ENCODE measurements around the gene KCNQ1.

The KCNQ1 gene

GRCh38 chr11:2577991-2578928 is 133.5 kb downstream of the KCNQ1 start:
- Mint-ChIP-seq H3K9me3 (no peaks in the 10 kb centered on the region), H3K4me1 (ENCODE audit: low read depth) (no peaks in the 10 kb centered on the region), H3K36me3 (ENCODE audit: low read depth) (no peaks in the 10 kb centered on the region), H3K27me3 (ENCODE audit: low read depth) (no peaks in the 10 kb centered on the region), H3K27ac (no peak overlapping the region), H3K4me3 (no peak overlapping the region)

DNA sequence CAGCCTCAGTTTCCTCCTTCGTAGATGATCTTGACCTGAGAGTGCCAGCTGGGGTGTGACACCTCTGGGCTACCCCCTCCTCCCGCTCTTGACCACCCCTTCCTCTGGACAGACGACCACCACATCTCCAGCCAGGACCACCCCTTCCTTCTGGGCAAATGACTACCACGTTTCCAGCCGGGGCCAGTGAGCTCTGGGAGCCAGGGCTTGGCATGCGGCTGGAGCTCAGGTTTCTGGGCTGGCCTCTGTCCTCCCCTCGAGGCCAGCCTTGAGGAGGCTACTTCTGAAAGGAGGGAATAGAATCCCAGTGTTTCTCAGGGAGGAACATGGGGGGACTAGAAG is 134.1 kb downstream of the KCNQ1 start:
- no peaks in the 10 kb centered on the region for H3K4me1 Mint-ChIP-seq (ENCODE audit: low read depth)
- H3K4me3 Mint-ChIP-seq, result no peak overlapping the region
- no peaks in the 10 kb centered on the region for H3K27me3 Mint-ChIP-seq (ENCODE audit: low read depth)
- no peak overlapping the region for H3K27ac Mint-ChIP-seq
- H3K9me3 Mint-ChIP-seq, result no peaks in the 10 kb centered on the region
- H3K36me3 Mint-ChIP-seq (ENCODE audit: low read depth), result no peaks in the 10 kb centered on the region

GRCh38 chr11:2579315-2580060 is 134.7 kb downstream of the KCNQ1 start:
- Mint-ChIP-seq H3K9me3 (no peaks in the 10 kb centered on the region), H3K36me3 (ENCODE audit: low read depth) (no peaks in the 10 kb centered on the region), H3K4me1 (ENCODE audit: low read depth) (no peaks in the 10 kb centered on the region), H3K27ac (no peak overlapping the region), H3K27me3 (ENCODE audit: low read depth) (no peaks in the 10 kb centered on the region), H3K4me3 (no peak overlapping the region)

DNA sequence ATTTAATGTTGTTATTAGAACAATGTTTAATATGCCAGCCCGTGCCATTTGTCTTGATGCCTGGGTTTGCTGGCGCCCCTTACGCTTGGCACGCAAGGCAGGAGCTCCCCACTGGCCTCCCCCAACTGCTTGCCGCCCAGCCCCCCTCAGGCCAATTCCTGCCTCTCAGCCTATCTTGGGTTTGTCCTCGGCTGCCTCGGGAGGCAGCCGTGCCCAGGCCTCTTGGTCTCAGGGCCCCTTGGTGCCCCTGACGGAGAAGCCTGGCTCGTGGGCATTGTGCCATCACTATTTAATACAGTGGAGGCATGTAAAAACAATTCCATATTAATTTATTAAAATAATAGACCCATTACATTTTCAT is 135.2 kb downstream of the KCNQ1 start:
- no peaks in the 10 kb centered on the region for H3K4me1 Mint-ChIP-seq (ENCODE audit: low read depth)
- no peak overlapping the region for H3K27ac Mint-ChIP-seq
- H3K27me3 Mint-ChIP-seq (ENCODE audit: low read depth), result no peaks in the 10 kb centered on the region
- no peaks in the 10 kb centered on the region for H3K36me3 Mint-ChIP-seq (ENCODE audit: low read depth)
- H3K9me3 Mint-ChIP-seq, result no peaks in the 10 kb centered on the region
- H3K4me3 Mint-ChIP-seq, result no peak overlapping the region

- H3K27ac Mint-ChIP-seq, result no peak overlapping the region
- no peak overlapping the region for H3K4me3 Mint-ChIP-seq
- H3K36me3 Mint-ChIP-seq (ENCODE audit: low read depth), result no peaks in the 10 kb centered on the region
- no peaks in the 10 kb centered on the region for H3K4me1 Mint-ChIP-seq (ENCODE audit: low read depth)
- no peaks in the 10 kb centered on the region for H3K9me3 Mint-ChIP-seq
- H3K27me3 Mint-ChIP-seq (ENCODE audit: low read depth), result no peaks in the 10 kb centered on the region
Measured at GRCh38 chr11:2580571-2581001, 135.8 kb downstream of the KCNQ1 start.

- no peaks in the 10 kb centered on the region for H3K27me3 Mint-ChIP-seq (ENCODE audit: low read depth)
- H3K27ac Mint-ChIP-seq, result no peak overlapping the region
- H3K36me3 Mint-ChIP-seq (ENCODE audit: low read depth), result no peaks in the 10 kb centered on the region
- H3K9me3 Mint-ChIP-seq, result no peaks in the 10 kb centered on the region
- H3K4me1 Mint-ChIP-seq (ENCODE audit: low read depth), result no peaks in the 10 kb centered on the region
- H3K4me3 Mint-ChIP-seq, result no peak overlapping the region
Measured at GRCh38 chr11:2581151-2581930, 136.5 kb downstream of the KCNQ1 start.

- H3K27me3 Mint-ChIP-seq (ENCODE audit: low read depth), result no peaks in the 10 kb centered on the region
- H3K9me3 Mint-ChIP-seq, result no peaks in the 10 kb centered on the region
- no peak overlapping the region for H3K4me3 Mint-ChIP-seq
- no peak overlapping the region for H3K27ac Mint-ChIP-seq
- no peaks in the 10 kb centered on the region for H3K36me3 Mint-ChIP-seq (ENCODE audit: low read depth)
- H3K4me1 Mint-ChIP-seq (ENCODE audit: low read depth), result no peaks in the 10 kb centered on the region
Measured at GRCh38 chr11:2581931-2582350, 137.1 kb downstream of the KCNQ1 start.

DNA sequence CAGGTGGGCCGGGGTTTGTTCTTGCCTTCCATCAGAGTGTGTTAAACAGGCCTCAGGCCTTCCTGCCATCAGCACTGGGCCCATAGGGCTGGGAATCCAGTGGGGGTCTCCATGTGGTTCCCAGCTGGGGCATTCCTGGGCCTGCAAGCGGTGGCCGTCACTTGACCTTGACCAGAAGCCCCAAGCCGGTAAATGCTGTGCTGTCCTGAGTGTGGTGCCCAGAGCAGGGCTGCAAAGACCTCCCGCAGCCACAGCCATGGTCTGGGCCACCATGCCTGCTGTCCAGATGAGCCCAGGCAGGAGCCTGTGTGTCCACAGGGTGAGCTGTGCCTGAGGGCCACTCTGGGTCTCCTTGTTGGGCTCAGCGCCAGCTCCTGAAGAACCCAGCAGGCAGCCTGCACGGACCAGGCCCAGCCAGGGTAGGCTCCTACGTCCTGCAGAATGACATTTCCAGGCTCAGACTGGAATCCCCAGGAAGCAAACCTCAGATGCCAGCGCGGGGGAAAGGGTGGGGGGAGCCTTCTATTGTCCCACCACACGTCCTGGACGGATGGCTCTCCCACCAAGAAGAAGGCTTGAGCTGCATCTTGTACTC is 137.6 kb downstream of the KCNQ1 start:
- Mint-ChIP-seq H3K36me3 (ENCODE audit: low read depth) (no peaks in the 10 kb centered on the region), H3K4me1 (ENCODE audit: low read depth) (no peaks in the 10 kb centered on the region), H3K4me3 (no peak overlapping the region), H3K9me3 (no peaks in the 10 kb centered on the region), H3K27ac (no peak overlapping the region), H3K27me3 (ENCODE audit: low read depth) (no peaks in the 10 kb centered on the region)

GRCh38 chr11:2582946-2583604 is 138.3 kb downstream of the KCNQ1 start:
- Mint-ChIP-seq H3K36me3 (ENCODE audit: low read depth) (no peaks in the 10 kb centered on the region), H3K9me3 (no peaks in the 10 kb centered on the region), H3K4me3 (no peak overlapping the region), H3K27ac (no peak overlapping the region), H3K27me3 (ENCODE audit: low read depth) (no peaks in the 10 kb centered on the region), H3K4me1 (ENCODE audit: low read depth) (no peaks in the 10 kb centered on the region)

DNA sequence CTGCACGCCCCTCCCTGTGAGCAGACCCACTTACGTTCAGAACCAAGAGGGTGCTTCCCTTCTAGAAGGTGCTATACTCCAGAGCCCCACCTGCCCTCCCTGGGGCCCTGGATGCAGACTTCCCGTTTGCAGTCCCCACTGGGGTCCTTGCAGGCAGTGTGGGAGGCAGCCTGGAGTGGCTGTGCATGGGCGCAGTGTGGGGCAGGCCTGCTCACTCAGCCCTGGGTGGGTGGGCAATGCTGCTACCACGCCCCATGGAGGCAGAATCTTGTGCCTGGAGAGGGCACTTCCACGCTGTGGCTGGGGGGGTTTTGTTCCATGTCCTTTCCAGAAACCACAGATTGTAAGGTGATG is 138.8 kb downstream of the KCNQ1 start:
- Mint-ChIP-seq H3K9me3 (no peaks in the 10 kb centered on the region), H3K4me1 (ENCODE audit: low read depth) (no peaks in the 10 kb centered on the region), H3K36me3 (ENCODE audit: low read depth) (no peaks in the 10 kb centered on the region), H3K27ac (no peak overlapping the region), H3K4me3 (no peak overlapping the region), H3K27me3 (ENCODE audit: low read depth) (no peaks in the 10 kb centered on the region)

GRCh38 chr11:2584434-2584811 is 139.6 kb downstream of the KCNQ1 start:
- Mint-ChIP-seq H3K27ac (no peak overlapping the region), H3K36me3 (ENCODE audit: low read depth) (no peaks in the 10 kb centered on the region), H3K4me1 (ENCODE audit: low read depth) (no peaks in the 10 kb centered on the region), H3K4me3 (no peak overlapping the region), H3K27me3 (ENCODE audit: low read depth) (no peaks in the 10 kb centered on the region), H3K9me3 (no peaks in the 10 kb centered on the region)

GRCh38 chr11:2584812-2585565 is 140.2 kb downstream of the KCNQ1 start:
- Mint-ChIP-seq H3K9me3 (no peaks in the 10 kb centered on the region), H3K27ac (no peak overlapping the region), H3K4me1 (ENCODE audit: low read depth) (no peaks in the 10 kb centered on the region), H3K27me3 (ENCODE audit: low read depth) (no peaks in the 10 kb centered on the region), H3K4me3 (no peak overlapping the region), H3K36me3 (ENCODE audit: low read depth) (no peaks in the 10 kb centered on the region)

DNA sequence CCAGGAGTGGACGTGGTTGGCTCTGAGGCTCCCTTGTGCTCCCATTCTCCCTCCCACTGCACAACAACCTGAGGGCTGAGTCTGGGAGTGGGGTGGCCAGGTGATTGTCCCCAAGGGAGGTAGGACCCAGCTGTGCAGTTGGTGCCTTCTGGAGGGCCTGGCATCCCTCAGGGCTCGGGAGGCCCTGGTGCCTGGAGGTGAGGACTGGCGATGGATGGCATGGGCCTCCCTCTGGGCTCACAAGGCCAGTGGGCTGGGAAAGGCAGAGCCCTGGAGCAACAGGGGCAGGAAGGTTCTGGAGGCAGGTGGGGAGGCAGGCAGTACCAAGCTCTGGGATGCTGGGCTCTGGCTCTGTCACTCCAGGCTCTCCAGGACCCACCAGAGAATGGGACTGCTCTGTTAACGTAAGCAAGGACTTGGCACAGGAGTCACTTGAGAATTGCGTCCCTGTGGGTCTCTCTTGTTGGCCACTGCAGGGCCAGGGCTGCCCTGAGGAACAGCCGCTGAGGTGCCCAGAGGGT is 140.8 kb downstream of the KCNQ1 start:
- Mint-ChIP-seq H3K36me3 (ENCODE audit: low read depth) (no peaks in the 10 kb centered on the region), H3K9me3 (no peaks in the 10 kb centered on the region), H3K27me3 (ENCODE audit: low read depth) (no peaks in the 10 kb centered on the region), H3K4me3 (no peak overlapping the region), H3K27ac (no peak overlapping the region), H3K4me1 (ENCODE audit: low read depth) (no peaks in the 10 kb centered on the region)
